Measurements from ENCODE around the gene UBR4. TPM values are rescaled to one million over a fixed set of nuclear protein-coding genes. Genes with fewer than 3 reads are reported as not detected.
A peak's percentile ranks its signal among the peaks of the same experiment; 100 is the strongest.

The UBR4 gene
- total and polyA plus RNA-seq, 2 donors from 2014 or later, result 167 to 319 TPM

- Histone ChIP-seq H3K36me3 (ENCODE audit: control insufficient read depth in 2 of 3, insufficient read depth in 3 of 3, low read length in 3 of 3) (no peaks in the 10 kb centered on the region), H3K9ac (ENCODE audit: low read length in 3 of 3) (no peak overlapping the region), H3K27me3 (ENCODE audit: control insufficient read depth, insufficient read depth, low read length) (no peaks in the 10 kb centered on the region), H3K4me1 (ENCODE audit: control insufficient read depth in 2 of 3, insufficient read depth in 2 of 3, low read depth in 1 of 3, low read length in 3 of 3) (peaks cover 0 to 8% (median 0%) of the 10 kb centered on the region in 3 donors), H3K27ac (ENCODE audit: low read depth in 2 of 2, low read length in 2 of 2) (no peak overlapping the region), H3K9me3 (ENCODE audit: control insufficient read depth in 2 of 3, insufficient read depth in 1 of 3, low read length in 3 of 3) (no peaks in the 10 kb centered on the region), H3K4me3 (ENCODE audit: low read length in 3 of 3) (no peak overlapping the region)
- no peak for TF ChIP-seq CTCF (IDR thresholded peaks at IDR 0.05; ENCODE audit: borderline replicate concordance, extremely low read depth, insufficient read depth)
- FAIRE-seq (no peak), DNase-seq (peak in 2 of 5 donors; percentile 31 to 69)
- intact Hi-C loops (cut with DNase I), result no loop called here
Measured at GRCh38 chr1:19046972-19047731, 162.9 kb downstream of the UBR4 start.

GRCh38 chr1:19045898-19046880 is 163.9 kb downstream of the UBR4 start:
- TF ChIP-seq CTCF (IDR thresholded peaks at IDR 0.05; ENCODE audit: borderline replicate concordance, extremely low read depth, insufficient read depth), result no peak
- peaks cover 0 to 8% (median 0%) of the 10 kb centered on the region in 3 donors for H3K4me1 ChIP-seq (ENCODE audit: control insufficient read depth in 2 of 3, insufficient read depth in 2 of 3, low read depth in 1 of 3, low read length in 3 of 3)
- H3K4me3 ChIP-seq (ENCODE audit: low read length in 3 of 3), result no peak overlapping the region
- no peak for FAIRE-seq
- DNase-seq, result peak in 1 of 5 donors; percentile 71
- no peaks in the 10 kb centered on the region for H3K36me3 ChIP-seq (ENCODE audit: control insufficient read depth in 2 of 3, insufficient read depth in 3 of 3, low read length in 3 of 3)
- H3K9me3 ChIP-seq (ENCODE audit: control insufficient read depth in 2 of 3, insufficient read depth in 1 of 3, low read length in 3 of 3), result no peaks in the 10 kb centered on the region
- no peak overlapping the region for H3K9ac ChIP-seq (ENCODE audit: low read length in 3 of 3)
- intact Hi-C loops (cut with DNase I), result no loop called here
- H3K27me3 ChIP-seq (ENCODE audit: control insufficient read depth, insufficient read depth, low read length), result no peaks in the 10 kb centered on the region
- H3K27ac ChIP-seq (ENCODE audit: low read depth in 2 of 2, low read length in 2 of 2), result peak overlapping the region in 1 of 2 donors; percentile 3

GRCh38 chr1:19044975-19045831 is 164.9 kb downstream of the UBR4 start:
- DNase-seq (peak in 2 of 5 donors; percentile 29 to 68), FAIRE-seq (no peak)
- peak overlapping the region; percentile 23 to 43 for H3K27ac ChIP-seq (ENCODE audit: low read depth in 2 of 2, low read length in 2 of 2)
- H3K9ac ChIP-seq (ENCODE audit: low read length in 3 of 3), result no peak overlapping the region
- H3K27me3 ChIP-seq (ENCODE audit: control insufficient read depth, insufficient read depth, low read length), result no peaks in the 10 kb centered on the region
- no peak overlapping the region for H3K4me3 ChIP-seq (ENCODE audit: low read length in 3 of 3)
- intact Hi-C loops (cut with DNase I), result no loop called here
- peaks cover 0 to 8% (median 0%) of the 10 kb centered on the region in 3 donors for H3K4me1 ChIP-seq (ENCODE audit: control insufficient read depth in 2 of 3, insufficient read depth in 2 of 3, low read depth in 1 of 3, low read length in 3 of 3)
- no peak for TF ChIP-seq CTCF (IDR thresholded peaks at IDR 0.05; ENCODE audit: borderline replicate concordance, extremely low read depth, insufficient read depth)
- H3K9me3 ChIP-seq (ENCODE audit: control insufficient read depth in 2 of 3, insufficient read depth in 1 of 3, low read length in 3 of 3), result no peaks in the 10 kb centered on the region
- no peaks in the 10 kb centered on the region for H3K36me3 ChIP-seq (ENCODE audit: control insufficient read depth in 2 of 3, insufficient read depth in 3 of 3, low read length in 3 of 3)
